ENCODE results near the gene CYP21A2.

GRCh38 chr6:32084780-32085179 lies 46.6 kb downstream of the CYP21A2 start:
- TF ChIP-seq CTCF (IDR thresholded peaks at IDR 0.05) (no peak), EZH2 (IDR thresholded peaks at IDR 0.05; ENCODE audit: borderline replicate concordance, insufficient read depth, low read depth, low read length, poor library complexity, severe bottlenecking) (no peak)

All from B cell (primary cell).